HG02938 (cell line): ENCODE data around the gene VWA3B.
"Not testable (repeated sequence)": the region's sequence is repeated elsewhere in the genome, so short reads cannot be mapped to it uniquely, and the experiment has no call there.

Experiments used
- ATAC-seq: cut with Tn5 transposase; IDR thresholded peaks from one replicate; pipeline ENCODE4 v1.9.1; 2021; ENCODE audit warnings: mild to moderate bottlenecking, moderate library complexity; ENCODE audit not compliant: unreplicated experiment

Gene VWA3B

GRCh38 chr2:98086491-98087446, at the start of gene VWA3B:
VWA3B (plus strand) TSS chr2:98087167; CDS start chr2:98093093, 5,926 bp downstream.
- no peak for ATAC-seq

- no peak for ATAC-seq
Observed at GRCh38 chr2:98037206-98037605, 49.8 kb upstream of the VWA3B start.

- ATAC-seq = no peak
Observed at GRCh38 chr2:98037666-98038336, 49.2 kb upstream of the VWA3B start.

GRCh38 chr2:98039085-98039756, 47.7 kb upstream of the VWA3B start:
- no peak for ATAC-seq

- no peak for ATAC-seq
Observed at GRCh38 chr2:98040331-98040939, 46.5 kb upstream of the VWA3B start.

- no peak for ATAC-seq
Observed at GRCh38 chr2:98043101-98043500, 43.9 kb upstream of the VWA3B start.

- ATAC-seq = not testable (repeated sequence)
Observed at GRCh38 chr2:98044730-98045129, 42.2 kb upstream of the VWA3B start.

- no peak for ATAC-seq
Observed at GRCh38 chr2:98050070-98050469, 36.9 kb upstream of the VWA3B start.

- no peak for ATAC-seq
Observed at GRCh38 chr2:98058191-98058975, 28.6 kb upstream of the VWA3B start.

- ATAC-seq = no peak
Observed at GRCh38 chr2:98060277-98060676, 26.7 kb upstream of the VWA3B start.

- no peak for ATAC-seq
Observed at GRCh38 chr2:98063291-98063854, 23.6 kb upstream of the VWA3B start.

- no peak for ATAC-seq
Observed at GRCh38 chr2:98065808-98066207, 21.2 kb upstream of the VWA3B start.

- ATAC-seq = no peak
Observed at GRCh38 chr2:98067160-98067559, 19.8 kb upstream of the VWA3B start.

- no peak for ATAC-seq
Observed at GRCh38 chr2:98070081-98070480, 16.9 kb upstream of the VWA3B start.

- ATAC-seq = no peak
Observed at GRCh38 chr2:98072442-98072841, 14.5 kb upstream of the VWA3B start.

GRCh38 chr2:98078701-98079100, 8.3 kb upstream of the VWA3B start:
- no peak for ATAC-seq

GRCh38 chr2:98084151-98084868, 2.7 kb upstream of the VWA3B start:
- ATAC-seq = no peak

GRCh38 chr2:98084869-98085238, 2.1 kb upstream of the VWA3B start:
- ATAC-seq = no peak

GRCh38 chr2:98085649-98086048, 1.3 kb upstream of the VWA3B start:
- ATAC-seq = no peak
